Body of pancreas (tissue), 4 donors: ENCODE measurements around the gene SETD2. TPM values are rescaled to one million over a fixed set of nuclear protein-coding genes. Genes with fewer than 3 reads are reported as not detected.

Experiments
- ATAC-seq: fragments of 150-250 bp; one replicate; pipeline ENCODE4 v1.9.1; 2016
- DNase-seq, 4 donors: peaks; one replicate each; pipeline ENCODE4 v3.0.0-alpha.2; 2019
- H3K27ac ChIP-seq, 4 donors: fragments of 200-600 bp; sonication (generic); 1 replicate in 3 of 4; 2 replicates in 1 of 4; pipeline versions ENCODE4 v1.5.1 to v1.6.1; 2016 to 2019; ENCODE audit warnings: mild to moderate bottlenecking in 1 of 4, mixed read lengths in 1 of 4, moderate library complexity in 1 of 4
- H3K27me3 ChIP-seq, 2 donors: fragments of 200-600 bp; sonication (generic); one replicate each; pipeline ENCODE4 v1.6.0; 2016; ENCODE audit warnings: mild to moderate bottlenecking in 1 of 2
- H3K36me3 ChIP-seq, 2 donors: fragments of 200-600 bp; sonication (generic); replicated peaks in 1 of 2; 2 replicates each; pipeline ENCODE4 v1.5.1; 2016; ENCODE audit warnings: low read depth in 2 of 2; ENCODE audit not compliant: insufficient read depth in 1 of 2
- H3K4me1 ChIP-seq: fragments of 200-600 bp; sonication (generic); one replicate; pipeline ENCODE4 v1.6.0; 2016
- H3K4me3 ChIP-seq, 2 donors: fragments of 200-600 bp; sonication (generic); 1 replicate in 1 of 2; 2 replicates in 1 of 2; pipeline ENCODE4 v1.5.1; 2016 to 2019
- H3K9me3 ChIP-seq, 3 donors: fragments of 200-600 bp; sonication (generic); 1 replicate in 2 of 3; 2 replicates in 1 of 3; pipeline ENCODE4 v1.5.1; 2016
- CTCF ChIP-seq, 7 experiments: fragments of 450-650 bp in 4 of 7; fragments of 200-600 bp in 3 of 7; sonication (generic) in 3 of 7; IDR thresholded peaks; one replicate each; pipeline ENCODE4 v1.5.1; 2016 to 2019; ENCODE audit warnings: antibody characterized with exemption in 7 of 7
- POLR2A ChIP-seq, 3 donors: fragments of 450-650 bp; IDR thresholded peaks; one replicate each; pipeline ENCODE4 v1.6.1; 2016; ENCODE audit warnings: antibody characterized with exemption in 3 of 3, mild to moderate bottlenecking in 2 of 3
- WGBS, 2 donors: methylation state at CpG; one replicate each; pipeline ENCODE4 v1.1.5; 2017; 5-methylcytosine and 5-hydroxymethylcytosine counted together
- intact Hi-C: fragments of 100-400 bp; cut with DNase I; formaldehyde crosslinking; loops from one replicate; pipeline ENCODE4 v1.15.1; 2023
- total RNA-seq, 2 donors: library from RNA; depleted of rRNA; stranded (reverse); fragments of >200 nt; gene quantifications; one replicate each; pipeline ENCODE4 v1.1.0, GENCODE V29; 2016

The SETD2 gene
- total RNA-seq, 2 donors from 2014 or later = 49.5 to 70.2 TPM

- ATAC-seq (no peak), DNase-seq (no peak)
- Histone ChIP-seq H3K4me3 (no peak overlapping the region), H3K27me3 (no peaks in the 10 kb centered on the region), H3K4me1 (peaks cover 52% of the 10 kb centered on the region), H3K36me3 (no peaks in the 10 kb centered on the region), H3K9me3 (no peaks in the 10 kb centered on the region), H3K27ac (peak overlapping the region in 2 of 4 donors; percentile 17 to 20)
- 83 to 97% methylated on average over 4 of the region's 4 CpGs for WGBS, 2 donors
- intact Hi-C loops = no loop called here
- no peak for TF ChIP-seq POLR2A (IDR thresholded peaks at IDR 0.05)
- no peak for TF ChIP-seq CTCF (IDR thresholded peaks at IDR 0.05)
Observed at GRCh38 chr3:46986055-46986730, 177.7 kb downstream of the SETD2 start.

GRCh38 chr3:46985588-46985987 lies 178.3 kb downstream of the SETD2 start:
- TF ChIP-seq CTCF (IDR thresholded peaks at IDR 0.05) (no peak), POLR2A (IDR thresholded peaks at IDR 0.05) (no peak)
- Histone ChIP-seq H3K4me3 (no peak overlapping the region), H3K36me3 (no peaks in the 10 kb centered on the region), H3K27me3 (no peaks in the 10 kb centered on the region), H3K4me1 (peaks cover 53% of the 10 kb centered on the region), H3K9me3 (no peaks in the 10 kb centered on the region), H3K27ac (peak overlapping the region in 1 of 4 donors; percentile 17)
- no peak for ATAC-seq
- DNase-seq = no peak
- WGBS, 2 donors = 78 to 80% methylated on average over 3 to 5 of the region's 5 CpGs
- intact Hi-C loops = no loop called here

DNA sequence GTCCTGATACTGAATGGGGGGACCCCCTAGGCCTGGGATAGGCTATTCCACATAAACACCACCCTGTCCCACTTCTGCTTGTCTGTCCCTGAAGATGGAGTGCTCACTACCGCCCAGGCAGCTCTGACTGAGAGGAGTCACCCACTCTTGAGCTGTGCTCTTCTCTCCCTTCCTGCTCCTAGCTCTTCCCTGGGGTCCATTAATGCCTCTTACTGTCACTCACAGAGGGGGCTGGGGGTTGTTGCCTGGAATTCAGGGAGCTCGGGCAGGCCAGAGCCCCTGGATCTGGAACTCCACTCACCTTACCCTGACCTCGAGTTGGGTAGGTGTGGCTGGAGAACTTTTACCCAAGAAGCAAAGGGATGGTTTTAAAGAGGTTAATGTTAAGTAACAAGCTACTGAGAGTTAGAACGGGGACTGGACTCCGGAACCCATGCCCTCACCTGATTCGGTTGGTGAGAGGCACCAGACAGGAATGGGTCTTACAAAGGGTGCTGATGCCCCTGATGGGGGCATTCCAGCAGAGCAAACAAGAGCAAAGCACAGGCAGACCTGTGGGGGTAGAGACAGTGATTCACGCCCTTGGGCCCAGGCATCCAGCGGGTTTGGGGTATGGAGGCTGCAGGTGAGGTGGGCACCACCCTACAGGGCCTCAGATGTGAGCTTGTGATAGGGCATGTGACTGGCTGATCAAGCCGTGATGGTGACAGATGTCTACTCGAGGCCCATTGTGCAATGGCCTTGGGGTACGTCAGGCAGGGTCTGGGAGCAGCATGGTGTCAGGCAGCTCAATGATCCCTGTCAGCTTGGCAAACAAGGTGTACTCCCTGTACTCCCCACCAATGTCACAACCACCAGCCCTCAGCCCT lies 179.1 kb downstream of the SETD2 start:
- H3K27me3 ChIP-seq = no peaks in the 10 kb centered on the region
- no peak for ATAC-seq
- H3K4me3 ChIP-seq = no peak overlapping the region
- no peaks in the 10 kb centered on the region for H3K9me3 ChIP-seq
- no peak for TF ChIP-seq POLR2A (IDR thresholded peaks at IDR 0.05)
- no peak for TF ChIP-seq CTCF (IDR thresholded peaks at IDR 0.05)
- WGBS, 2 donors = 73 to 84% methylated on average over 7 to 11 of the region's 11 CpGs
- DNase-seq = no peak
- H3K27ac ChIP-seq = no peak overlapping the region
- intact Hi-C loops = no loop called here
- H3K4me1 ChIP-seq = peaks cover 56% of the 10 kb centered on the region
- no peaks in the 10 kb centered on the region for H3K36me3 ChIP-seq

- TF ChIP-seq POLR2A (IDR thresholded peaks at IDR 0.05) (no peak), CTCF (IDR thresholded peaks at IDR 0.05) (no peak)
- WGBS, 2 donors = 72 to 83% methylated on average over 2 of the region's 2 CpGs
- H3K4me1 ChIP-seq = peaks cover 62% of the 10 kb centered on the region
- intact Hi-C loops = no loop called here
- no peaks in the 10 kb centered on the region for H3K27me3 ChIP-seq
- H3K36me3 ChIP-seq = no peaks in the 10 kb centered on the region
- ATAC-seq (no peak), DNase-seq (no peak)
- H3K9me3 ChIP-seq = no peaks in the 10 kb centered on the region
- H3K4me3 ChIP-seq = no peak overlapping the region
- H3K27ac ChIP-seq = peak overlapping the region; percentile 56 to 95 (median 93)
Observed at GRCh38 chr3:46982546-46982945, 181.4 kb downstream of the SETD2 start.
